Measurements from ENCODE around the gene MIAT.

- no peak for TF ChIP-seq POLR2A (conservative IDR thresholded peaks at IDR 0.05)
- no peak for TF ChIP-seq SIN3B (IDR thresholded peaks at IDR 0.05; ENCODE audit: low read depth)
- no peak for TF ChIP-seq EP300 (IDR thresholded peaks at IDR 0.05; ENCODE audit: low read length)
Observed at GRCh38 chr22:26707090-26707489, 49.7 kb downstream of the MIAT start.
